Keratinocyte (primary cell): Measurements from ENCODE around the gene OR51A2.

ENCODE experiments used
- EZH2 ChIP-seq: IDR thresholded peaks from one replicate; pipeline ENCODE4 v1.6.1; 2012; ENCODE audit warnings: inconsistent platforms, mild to moderate bottlenecking, low read length, moderate library complexity
- TF ChIP-seq, protein P1 (sequence below), 3 experiments: IDR thresholded peaks in 1 of 3; conservative IDR thresholded peaks in 1 of 3; optimal IDR thresholded peaks in 1 of 3; 2 replicates in 2 of 3; 3 replicates in 1 of 3; pipeline versions ENCODE3 to v1.5.1; 2011; ENCODE audit warnings: low read length in 3 of 3, mild to moderate bottlenecking in 3 of 3, moderate library complexity in 2 of 3, control low read depth in 1 of 3, inconsistent platforms in 1 of 3; ENCODE audit not compliant: insufficient read depth in 2 of 3; ENCODE audit errors: extremely low read depth in 1 of 3

DNA sequence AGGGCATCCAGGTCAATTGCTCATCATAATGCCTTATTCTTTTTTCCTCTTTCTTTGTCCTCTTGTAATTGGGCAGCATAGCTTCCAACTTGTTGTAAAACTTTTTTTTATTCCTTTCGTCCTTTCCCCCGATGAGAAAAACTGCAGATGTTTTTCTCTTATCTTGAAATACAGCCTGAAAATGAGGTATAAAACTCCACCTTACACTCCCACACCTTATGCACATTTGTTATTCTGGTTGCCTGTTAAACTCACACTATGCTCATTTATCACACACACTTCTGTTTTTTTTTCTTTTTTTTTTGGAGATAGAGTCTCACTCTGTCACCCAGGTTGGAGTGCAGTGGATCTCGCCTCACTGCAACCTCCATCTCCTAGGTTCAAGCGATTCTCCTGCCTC lies 1.9 kb upstream of the OR51A2 start:
- TF ChIP-seq, protein P1, sequence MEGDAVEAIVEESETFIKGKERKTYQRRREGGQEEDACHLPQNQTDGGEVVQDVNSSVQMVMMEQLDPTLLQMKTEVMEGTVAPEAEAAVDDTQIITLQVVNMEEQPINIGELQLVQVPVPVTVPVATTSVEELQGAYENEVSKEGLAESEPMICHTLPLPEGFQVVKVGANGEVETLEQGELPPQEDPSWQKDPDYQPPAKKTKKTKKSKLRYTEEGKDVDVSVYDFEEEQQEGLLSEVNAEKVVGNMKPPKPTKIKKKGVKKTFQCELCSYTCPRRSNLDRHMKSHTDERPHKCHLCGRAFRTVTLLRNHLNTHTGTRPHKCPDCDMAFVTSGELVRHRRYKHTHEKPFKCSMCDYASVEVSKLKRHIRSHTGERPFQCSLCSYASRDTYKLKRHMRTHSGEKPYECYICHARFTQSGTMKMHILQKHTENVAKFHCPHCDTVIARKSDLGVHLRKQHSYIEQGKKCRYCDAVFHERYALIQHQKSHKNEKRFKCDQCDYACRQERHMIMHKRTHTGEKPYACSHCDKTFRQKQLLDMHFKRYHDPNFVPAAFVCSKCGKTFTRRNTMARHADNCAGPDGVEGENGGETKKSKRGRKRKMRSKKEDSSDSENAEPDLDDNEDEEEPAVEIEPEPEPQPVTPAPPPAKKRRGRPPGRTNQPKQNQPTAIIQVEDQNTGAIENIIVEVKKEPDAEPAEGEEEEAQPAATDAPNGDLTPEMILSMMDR (optimal IDR thresholded peaks at IDR 0.05 in 1 of 3, IDR thresholded peaks at IDR 0.05 in 1 of 3, conservative IDR thresholded peaks at IDR 0.05 in 1 of 3; ENCODE audit: extremely low read depth in 1 of 3, insufficient read depth in 2 of 3, low read length in 3 of 3), result no peak
- TF ChIP-seq EZH2, result no peak
